Type B pancreatic cell (in vitro differentiated cells): ENCODE measurements around the gene TSPAN5. TPM values are rescaled to one million over a fixed set of nuclear protein-coding genes. Genes with fewer than 3 reads are reported as not detected.
A peak's percentile ranks its signal among the peaks of the same experiment; 100 is the strongest.

Experiments
- DNase-seq: peaks from one replicate; pipeline ENCODE4 v3.0.0; 2021; ENCODE audit warnings: mixed read lengths; ENCODE audit not compliant: unreplicated experiment; ENCODE audit errors: extremely low spot score
- H3K27ac Mint-ChIP-seq: 2 replicates; pipeline ENCODE4 v1.8.0; 2021; ENCODE audit warnings: mild to moderate bottlenecking, mixed read lengths
- H3K27me3 Mint-ChIP-seq: 2 replicates; pipeline ENCODE4 v1.8.0; 2021; ENCODE audit warnings: mixed read lengths
- H3K36me3 Mint-ChIP-seq: 2 replicates; pipeline ENCODE4 v1.8.0; 2021; ENCODE audit warnings: mixed read lengths
- H3K4me1 Mint-ChIP-seq: one replicate; pipeline ENCODE4 v1.8.0; 2021; ENCODE audit warnings: mixed read lengths; ENCODE audit not compliant: unreplicated experiment
- H3K4me3 Mint-ChIP-seq: 2 replicates; pipeline ENCODE4 v1.8.0; 2021; ENCODE audit warnings: mild to moderate bottlenecking, mixed read lengths
- H3K9me3 Mint-ChIP-seq: 2 replicates; pipeline ENCODE4 v1.8.0; 2021; ENCODE audit warnings: mixed read lengths
- CTCF ChIP-seq: fragments of 200-600 bp; sonication (generic); conservative IDR thresholded peaks from 2 replicates; pipeline ENCODE4 v1.5.0; 2021; ENCODE audit warnings: antibody characterized with exemption, mild to moderate bottlenecking
- total RNA-seq: library from RNA; stranded (reverse); gene quantifications from 2 replicates; pipeline ENCODE4 v1.2.1, GENCODE V29; 2021; ENCODE audit warnings: low replicate concordance

Gene TSPAN5
- total RNA-seq, 1 donor from 2014 or later, result 26.9 TPM

- Mint-ChIP-seq H3K36me3 (peaks cover 9% of the 10 kb centered on the region), H3K27me3 (no peaks in the 10 kb centered on the region), H3K9me3 (peaks cover 27% of the 10 kb centered on the region), H3K4me1 (peaks cover 17% of the 10 kb centered on the region), H3K4me3 (no peak overlapping the region), H3K27ac (peak overlapping the region; percentile 26)
- no peak for DNase-seq
- TF ChIP-seq CTCF, result no peak
Observed at GRCh38 chr4:98602270-98602669, 56.1 kb downstream of the TSPAN5 start.

GRCh38 chr4:98601708-98602107 is 56.7 kb downstream of the TSPAN5 start:
- TF ChIP-seq CTCF, result no peak
- peaks cover 27% of the 10 kb centered on the region for H3K9me3 Mint-ChIP-seq
- peaks cover 9% of the 10 kb centered on the region for H3K36me3 Mint-ChIP-seq
- no peaks in the 10 kb centered on the region for H3K27me3 Mint-ChIP-seq
- H3K4me1 Mint-ChIP-seq, result peaks cover 15% of the 10 kb centered on the region
- DNase-seq, result no peak
- no peak overlapping the region for H3K4me3 Mint-ChIP-seq
- H3K27ac Mint-ChIP-seq, result peak overlapping the region; percentile 19

- DNase-seq, result no peak
- Mint-ChIP-seq H3K27ac (no peak overlapping the region), H3K4me1 (peaks cover 5% of the 10 kb centered on the region), H3K4me3 (no peak overlapping the region), H3K27me3 (no peaks in the 10 kb centered on the region), H3K9me3 (peaks cover 27% of the 10 kb centered on the region), H3K36me3 (peaks cover 9% of the 10 kb centered on the region)
- no peak for TF ChIP-seq CTCF
Observed at GRCh38 chr4:98599617-98600205, 58.7 kb downstream of the TSPAN5 start.

- no peak overlapping the region for H3K4me3 Mint-ChIP-seq
- no peak for DNase-seq
- no peak overlapping the region for H3K27ac Mint-ChIP-seq
- H3K4me1 Mint-ChIP-seq, result peaks cover 23% of the 10 kb centered on the region
- H3K9me3 Mint-ChIP-seq, result no peaks in the 10 kb centered on the region
- no peaks in the 10 kb centered on the region for H3K36me3 Mint-ChIP-seq
- TF ChIP-seq CTCF, result no peak
- H3K27me3 Mint-ChIP-seq, result no peaks in the 10 kb centered on the region
Observed at GRCh38 chr4:98586962-98587354, 71.5 kb downstream of the TSPAN5 start.

GRCh38 chr4:98586291-98586961 is 72.0 kb downstream of the TSPAN5 start:
- Mint-ChIP-seq H3K27ac (no peak overlapping the region), H3K36me3 (no peaks in the 10 kb centered on the region), H3K4me1 (peaks cover 25% of the 10 kb centered on the region)

More at GRCh38 chr4:98586291-98586961, 72.0 kb downstream of the TSPAN5 start:
- H3K4me3 Mint-ChIP-seq, result no peak overlapping the region
- DNase-seq, result no peak
- H3K9me3 Mint-ChIP-seq, result no peaks in the 10 kb centered on the region
- H3K27me3 Mint-ChIP-seq, result no peaks in the 10 kb centered on the region
- no peak for TF ChIP-seq CTCF
